Ishikawa (cell line): ENCODE measurements around the gene ARHGEF28.

Experiments
- CEBPB ChIP-seq: IDR thresholded peaks from 2 replicates; pipeline ENCODE4 v1.6.1; 2012
- CREB1 ChIP-seq: IDR thresholded peaks from 2 replicates; pipeline ENCODE4 v1.6.1; 2012; ENCODE audit warnings: low read depth
- EGR1 ChIP-seq: IDR thresholded peaks from 2 replicates; pipeline ENCODE4 v1.6.1; 2012
- EP300 ChIP-seq: IDR thresholded peaks from 2 replicates; pipeline ENCODE4 v1.6.1; 2012; ENCODE audit warnings: borderline replicate concordance
- FOXM1 ChIP-seq: IDR thresholded peaks from 2 replicates; pipeline ENCODE4 v1.6.1; 2012; ENCODE audit warnings: low read depth, borderline replicate concordance
- NFIC ChIP-seq: IDR thresholded peaks from 2 replicates; pipeline ENCODE4 v1.6.1; 2012
- RAD21 ChIP-seq: IDR thresholded peaks from 2 replicates; pipeline ENCODE4 v1.6.1; 2012; ENCODE audit warnings: low read depth
- TAF1 ChIP-seq: IDR thresholded peaks from 2 replicates; pipeline ENCODE4 v1.6.1; 2012; ENCODE audit warnings: low read depth, mild to moderate bottlenecking
- TCF12 ChIP-seq: IDR thresholded peaks from 2 replicates; pipeline ENCODE4 v1.6.1; 2012; ENCODE audit warnings: low read depth
- TEAD4 ChIP-seq: IDR thresholded peaks from 2 replicates; pipeline ENCODE4 v1.6.1; 2012
- USF1 ChIP-seq: IDR thresholded peaks from 2 replicates; pipeline ENCODE4 v1.6.1; 2012
- YY1 ChIP-seq: IDR thresholded peaks from 2 replicates; pipeline ENCODE4 v1.6.1; 2012; ENCODE audit warnings: low read depth
- ZBTB7A ChIP-seq: IDR thresholded peaks from 2 replicates; pipeline ENCODE4 v1.6.1; 2012; ENCODE audit warnings: low read depth
- TF ChIP-seq, protein P1 (sequence below): IDR thresholded peaks from 2 replicates; pipeline ENCODE4 v1.6.1; 2012
- TF ChIP-seq, protein P2 (sequence below): IDR thresholded peaks from 2 replicates; pipeline ENCODE4 v1.6.1; 2012; ENCODE audit warnings: low read depth, mild to moderate bottlenecking

Gene ARHGEF28

GRCh38 chr5:73701566-73701965 lies 75.6 kb downstream of the ARHGEF28 start:
- TF ChIP-seq, protein P1, sequence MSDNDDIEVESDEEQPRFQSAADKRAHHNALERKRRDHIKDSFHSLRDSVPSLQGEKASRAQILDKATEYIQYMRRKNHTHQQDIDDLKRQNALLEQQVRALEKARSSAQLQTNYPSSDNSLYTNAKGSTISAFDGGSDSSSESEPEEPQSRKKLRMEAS: no peak
- no peak for TF ChIP-seq TAF1
- TF ChIP-seq NFIC: no peak
- no peak for TF ChIP-seq TCF12
- TF ChIP-seq EP300: no peak
- TF ChIP-seq YY1: no peak
- no peak for TF ChIP-seq FOXM1
- no peak for TF ChIP-seq USF1
- TF ChIP-seq, protein P2, sequence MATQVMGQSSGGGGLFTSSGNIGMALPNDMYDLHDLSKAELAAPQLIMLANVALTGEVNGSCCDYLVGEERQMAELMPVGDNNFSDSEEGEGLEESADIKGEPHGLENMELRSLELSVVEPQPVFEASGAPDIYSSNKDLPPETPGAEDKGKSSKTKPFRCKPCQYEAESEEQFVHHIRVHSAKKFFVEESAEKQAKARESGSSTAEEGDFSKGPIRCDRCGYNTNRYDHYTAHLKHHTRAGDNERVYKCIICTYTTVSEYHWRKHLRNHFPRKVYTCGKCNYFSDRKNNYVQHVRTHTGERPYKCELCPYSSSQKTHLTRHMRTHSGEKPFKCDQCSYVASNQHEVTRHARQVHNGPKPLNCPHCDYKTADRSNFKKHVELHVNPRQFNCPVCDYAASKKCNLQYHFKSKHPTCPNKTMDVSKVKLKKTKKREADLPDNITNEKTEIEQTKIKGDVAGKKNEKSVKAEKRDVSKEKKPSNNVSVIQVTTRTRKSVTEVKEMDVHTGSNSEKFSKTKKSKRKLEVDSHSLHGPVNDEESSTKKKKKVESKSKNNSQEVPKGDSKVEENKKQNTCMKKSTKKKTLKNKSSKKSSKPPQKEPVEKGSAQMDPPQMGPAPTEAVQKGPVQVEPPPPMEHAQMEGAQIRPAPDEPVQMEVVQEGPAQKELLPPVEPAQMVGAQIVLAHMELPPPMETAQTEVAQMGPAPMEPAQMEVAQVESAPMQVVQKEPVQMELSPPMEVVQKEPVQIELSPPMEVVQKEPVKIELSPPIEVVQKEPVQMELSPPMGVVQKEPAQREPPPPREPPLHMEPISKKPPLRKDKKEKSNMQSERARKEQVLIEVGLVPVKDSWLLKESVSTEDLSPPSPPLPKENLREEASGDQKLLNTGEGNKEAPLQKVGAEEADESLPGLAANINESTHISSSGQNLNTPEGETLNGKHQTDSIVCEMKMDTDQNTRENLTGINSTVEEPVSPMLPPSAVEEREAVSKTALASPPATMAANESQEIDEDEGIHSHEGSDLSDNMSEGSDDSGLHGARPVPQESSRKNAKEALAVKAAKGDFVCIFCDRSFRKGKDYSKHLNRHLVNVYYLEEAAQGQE: no peak
- TF ChIP-seq EGR1: no peak
- TF ChIP-seq CREB1: no peak
- TF ChIP-seq ZBTB7A: no peak
- no peak for TF ChIP-seq RAD21
- TF ChIP-seq TEAD4: no peak
- TF ChIP-seq CEBPB: no peak

DNA sequence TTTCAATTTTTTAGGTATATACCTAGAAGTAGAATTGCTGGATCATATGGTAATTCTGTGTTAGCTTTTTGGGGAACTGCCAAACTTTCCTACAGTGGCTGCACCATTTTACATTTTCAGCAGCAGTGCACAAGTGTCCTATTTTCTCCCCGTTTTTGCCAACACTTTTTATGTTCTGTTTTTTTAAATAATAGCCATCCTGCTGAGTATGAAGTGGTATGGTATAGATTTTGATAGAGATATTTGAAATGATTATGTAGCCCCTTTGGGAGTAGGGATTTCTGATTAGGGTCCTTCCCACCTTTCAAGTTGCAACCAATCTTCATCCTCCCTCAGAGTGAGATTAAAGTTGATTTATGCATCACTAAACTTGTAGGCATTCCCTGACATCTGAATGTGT lies 76.5 kb downstream of the ARHGEF28 start:
- TF ChIP-seq ZBTB7A: no peak
- TF ChIP-seq USF1: no peak
- no peak for TF ChIP-seq EP300
- TF ChIP-seq, protein P1: no peak
- TF ChIP-seq RAD21: no peak
- TF ChIP-seq, protein P2: no peak
- no peak for TF ChIP-seq NFIC
- TF ChIP-seq TEAD4: no peak

GRCh38 chr5:73702951-73703350 lies 77.0 kb downstream of the ARHGEF28 start:
- TF ChIP-seq, protein P2: no peak
- TF ChIP-seq CREB1: no peak
- no peak for TF ChIP-seq TEAD4
- no peak for TF ChIP-seq YY1
- TF ChIP-seq CEBPB: no peak
- TF ChIP-seq USF1: no peak
- TF ChIP-seq RAD21: no peak
- no peak for TF ChIP-seq EP300
- TF ChIP-seq, protein P1: no peak
- TF ChIP-seq EGR1: no peak
- no peak for TF ChIP-seq FOXM1
- TF ChIP-seq ZBTB7A: no peak
- no peak for TF ChIP-seq NFIC
- no peak for TF ChIP-seq TCF12
- no peak for TF ChIP-seq TAF1

DNA sequence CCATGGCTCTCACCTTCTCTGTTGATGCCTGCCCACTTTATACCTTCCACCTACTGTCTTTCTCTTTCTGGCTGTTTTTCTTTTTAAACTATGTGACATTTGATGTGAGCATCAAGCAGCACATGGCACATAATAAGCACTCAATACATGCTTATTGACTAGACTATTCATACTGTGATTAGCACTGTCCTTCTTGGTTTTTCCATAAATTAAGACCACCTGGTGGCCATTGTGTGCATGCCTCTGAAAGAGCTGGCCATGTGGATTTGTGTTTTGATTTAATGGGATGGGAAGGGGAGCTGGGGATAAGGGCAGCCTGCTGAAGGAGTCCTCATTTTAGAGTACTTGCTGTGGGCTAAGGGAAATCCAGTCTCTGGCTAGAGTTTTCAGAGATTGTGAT lies 79.4 kb downstream of the ARHGEF28 start:
- no peak for TF ChIP-seq NFIC
- no peak for TF ChIP-seq EP300
- no peak for TF ChIP-seq TCF12
- TF ChIP-seq CREB1: no peak
- no peak for TF ChIP-seq TEAD4
- TF ChIP-seq USF1: no peak
- no peak for TF ChIP-seq TAF1
- TF ChIP-seq YY1: no peak
- TF ChIP-seq, protein P2: no peak
- no peak for TF ChIP-seq RAD21
